PC-3 (cell line): Measurements from ENCODE around the gene PTPRF. TPM values are rescaled to one million over a fixed set of nuclear protein-coding genes. Genes with fewer than 3 reads are reported as not detected.
"Not testable (repeated sequence)": the region's sequence is repeated elsewhere in the genome, so short reads cannot be mapped to it uniquely, and the experiment has no call there.

Source experiments
- ATAC-seq: fragments of 200-7000 bp; cut with Tn5 transposase; 2 replicates; pipeline ENCODE4 v1.9.1; 2020; ENCODE audit warnings: mild to moderate bottlenecking, moderate library complexity
- BruUV-seq: library from RNA; stranded (reverse); fragments of 400-500 nt; replicated peaks from 2 replicates; lab custom pipeline; 2021; lab: Mats Ljungman, UMichigan
- CTCF ChIA-PET: fragments of 300-600 bp; sonication (Branson Sonifier 250); formaldehyde crosslinking; loops from one replicate; lab custom pipeline; 2022; ENCODE audit warnings: antibody characterized with exemption; lab: Charles Lee
- POLR2A ChIA-PET: fragments of 300-600 bp; sonication (Branson Sonifier 250); formaldehyde crosslinking; loops from one replicate; lab custom pipeline; 2022; ENCODE audit warnings: antibody characterized with exemption; ENCODE audit not compliant: unreplicated experiment; lab: Charles Lee
- DNase-seq: peaks from one replicate; pipeline ENCODE4 v3.0.0-alpha.2; 2015
- H2AFZ ChIP-seq: fragments of 300-600 bp; sonication (generic); 2 replicates; pipeline ENCODE4 v1.6.0; 2016; ENCODE audit warnings: antibody characterized with exemption, low read length
- H3F3A ChIP-seq: fragments of 300-600 bp; sonication (generic); one replicate; pipeline ENCODE4 v1.6.0; 2017; ENCODE audit warnings: antibody characterized with exemption, low read length, control low read depth, mild to moderate bottlenecking; ENCODE audit not compliant: unreplicated experiment
- H3K27ac ChIP-seq: fragments of 300-600 bp; sonication (generic); 2 replicates; pipeline ENCODE4 v1.5.1; 2016; ENCODE audit warnings: mild to moderate bottlenecking, low read length
- H3K27me3 ChIP-seq: fragments of 300-600 bp; sonication (generic); 2 replicates; pipeline ENCODE4 v1.6.1; 2016; ENCODE audit warnings: low read length, mixed read lengths
- H3K36me3 ChIP-seq: fragments of 300-600 bp; sonication (generic); 2 replicates; pipeline ENCODE4 v1.6.1; 2016; ENCODE audit warnings: low read depth, mixed run types, low read length, mixed read lengths
- H3K4me1 ChIP-seq: fragments of 300-600 bp; sonication (generic); 2 replicates; pipeline ENCODE4 v1.5.1; 2016; ENCODE audit warnings: low read length; ENCODE audit not compliant: insufficient read depth
- H3K4me2 ChIP-seq: fragments of 300-600 bp; sonication (generic); 2 replicates; pipeline ENCODE4 v1.6.0; 2016; ENCODE audit warnings: low read length
- H3K4me3 ChIP-seq: fragments of 300-600 bp; sonication (generic); 2 replicates; pipeline ENCODE4 v1.5.1; 2016; ENCODE audit warnings: mild to moderate bottlenecking, low read length, mixed read lengths
- H3K79me2 ChIP-seq: fragments of 300-600 bp; sonication (generic); 2 replicates; pipeline ENCODE4 v1.6.1; 2017; ENCODE audit warnings: low read length, mixed read lengths
- H3K9ac ChIP-seq: fragments of 300-600 bp; sonication (generic); 2 replicates; pipeline ENCODE4 v1.6.0; 2016; ENCODE audit warnings: mild to moderate bottlenecking, low read length
- H3K9me2 ChIP-seq: fragments of 300-600 bp; sonication (generic); replicated peaks from 2 replicates; pipeline ENCODE4 v1.6.1; 2016; ENCODE audit warnings: mixed run types, low read length, mixed read lengths
- H3K9me3 ChIP-seq: fragments of 300-600 bp; sonication (generic); 2 replicates; pipeline ENCODE4 v1.6.1; 2016; ENCODE audit warnings: low read length, mixed read lengths
- H4K20me1 ChIP-seq: fragments of 300-600 bp; sonication (generic); 2 replicates; pipeline ENCODE4 v1.6.1; 2016; ENCODE audit warnings: low read length, mixed read lengths
- EZH2 ChIP-seq: fragments of 300-600 bp; sonication (generic); IDR thresholded peaks from one replicate; pipeline ENCODE4 v1.6.1; 2017; ENCODE audit warnings: antibody characterized with exemption, mild to moderate bottlenecking, low read length; ENCODE audit not compliant: unreplicated experiment
- EZH2phosphoT487 ChIP-seq: fragments of 300-600 bp; sonication (generic); IDR thresholded peaks from 2 replicates; pipeline ENCODE4 v1.6.1; 2018; ENCODE audit warnings: mild to moderate bottlenecking, antibody characterized with exemption, low read length, borderline replicate concordance
- intact Hi-C: fragments of 100-400 bp; cut with micrococcal nuclease; formaldehyde crosslinking; loops from 2 replicates; pipeline ENCODE4 v1.9.0; 2023
- total RNA-seq: library from RNA; depleted of rRNA; stranded (reverse); fragments of >200 nt; gene quantifications from 2 replicates; pipeline ENCODE4 v1.2.3, GENCODE V29; 2014
- TF ChIP-seq, protein P1 (sequence below): fragments of 300-600 bp; sonication (generic); conservative IDR thresholded peaks from 2 replicates; pipeline ENCODE4 v1.5.1; 2017; ENCODE audit warnings: antibody characterized with exemption, low read depth, mild to moderate bottlenecking, low read length

Gene PTPRF
- total RNA-seq, 1 experiment from 2014 or later: 67.4 TPM

DNA sequence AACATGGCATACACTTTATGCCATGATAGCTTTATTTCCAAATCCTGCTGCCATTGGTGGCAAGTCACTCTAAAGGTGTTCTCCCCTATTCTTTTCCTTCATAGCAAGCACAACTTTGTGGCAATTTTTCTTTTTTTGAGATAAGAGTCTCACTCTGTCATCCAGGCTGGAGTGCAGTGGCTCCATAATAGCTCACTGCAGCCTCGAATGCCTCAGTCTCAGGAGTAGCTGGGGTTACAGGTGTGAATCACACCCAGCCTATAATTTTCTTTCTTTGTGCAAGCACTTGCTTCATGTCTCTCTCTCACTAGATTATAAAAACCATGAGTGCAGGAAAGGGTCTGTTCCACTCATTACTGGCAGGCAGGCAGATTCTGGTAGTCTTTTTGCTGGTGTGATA, 113.9 kb downstream of the PTPRF start:
- intact Hi-C loops: no loop called here
- Histone ChIP-seq H2AFZ (0 out of 2 replicates have a peak overlapping the region, but pooled peaks have one; percentile 18), H3F3A (no peaks in the 10 kb centered on the region), H3K36me3 (no peaks in the 10 kb centered on the region), H3K27ac (no peak overlapping the region), H3K27me3 (no peaks in the 10 kb centered on the region), H3K4me2 (no peak overlapping the region), H3K9ac (no peak overlapping the region), H3K79me2 (no peaks in the 10 kb centered on the region), H4K20me1 (no peaks in the 10 kb centered on the region), H3K4me3 (no peak overlapping the region), H3K4me1 (peaks cover 15% of the 10 kb centered on the region), H3K9me2 (no peaks in the 10 kb centered on the region), H3K9me3 (no peaks in the 10 kb centered on the region)
- no TSS peak for BruUV-seq
- TF ChIP-seq, protein P1, sequence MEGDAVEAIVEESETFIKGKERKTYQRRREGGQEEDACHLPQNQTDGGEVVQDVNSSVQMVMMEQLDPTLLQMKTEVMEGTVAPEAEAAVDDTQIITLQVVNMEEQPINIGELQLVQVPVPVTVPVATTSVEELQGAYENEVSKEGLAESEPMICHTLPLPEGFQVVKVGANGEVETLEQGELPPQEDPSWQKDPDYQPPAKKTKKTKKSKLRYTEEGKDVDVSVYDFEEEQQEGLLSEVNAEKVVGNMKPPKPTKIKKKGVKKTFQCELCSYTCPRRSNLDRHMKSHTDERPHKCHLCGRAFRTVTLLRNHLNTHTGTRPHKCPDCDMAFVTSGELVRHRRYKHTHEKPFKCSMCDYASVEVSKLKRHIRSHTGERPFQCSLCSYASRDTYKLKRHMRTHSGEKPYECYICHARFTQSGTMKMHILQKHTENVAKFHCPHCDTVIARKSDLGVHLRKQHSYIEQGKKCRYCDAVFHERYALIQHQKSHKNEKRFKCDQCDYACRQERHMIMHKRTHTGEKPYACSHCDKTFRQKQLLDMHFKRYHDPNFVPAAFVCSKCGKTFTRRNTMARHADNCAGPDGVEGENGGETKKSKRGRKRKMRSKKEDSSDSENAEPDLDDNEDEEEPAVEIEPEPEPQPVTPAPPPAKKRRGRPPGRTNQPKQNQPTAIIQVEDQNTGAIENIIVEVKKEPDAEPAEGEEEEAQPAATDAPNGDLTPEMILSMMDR: no peak
- TF ChIP-seq EZH2 (no peak), EZH2phosphoT487 (no peak)
- ATAC-seq (no peak), DNase-seq (no peak)
- ChIA-PET CTCF (no interaction called here), POLR2A (no interaction called here)

DNA sequence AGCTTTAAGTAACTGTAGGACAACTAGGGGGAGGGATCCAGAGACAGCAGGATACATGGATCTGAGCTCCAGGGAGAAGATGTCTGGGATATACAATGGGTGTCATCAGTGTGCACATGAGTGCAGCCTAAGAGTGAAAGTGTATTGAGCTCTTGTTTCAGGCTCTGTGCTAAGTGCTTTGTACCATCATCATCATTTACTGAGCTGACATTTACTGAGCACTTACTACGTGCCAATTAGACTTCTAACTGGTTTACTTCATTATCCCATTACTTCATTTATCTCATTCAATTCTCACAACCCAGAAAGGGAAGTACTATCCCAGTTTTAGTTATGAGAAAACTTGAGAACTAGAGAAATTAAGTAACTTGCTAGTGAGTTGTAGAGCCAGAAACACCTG, 114.8 kb downstream of the PTPRF start:
- Histone ChIP-seq H3K79me2 (peaks cover 2% of the 10 kb centered on the region), H3K4me2 (no peak overlapping the region), H2AFZ (no peak overlapping the region), H3K9ac (no peak overlapping the region), H3K9me2 (no peaks in the 10 kb centered on the region), H3K27ac (no peak overlapping the region), H3F3A (no peaks in the 10 kb centered on the region), H3K36me3 (no peaks in the 10 kb centered on the region), H3K4me1 (peaks cover 15% of the 10 kb centered on the region), H4K20me1 (no peaks in the 10 kb centered on the region), H3K27me3 (no peaks in the 10 kb centered on the region), H3K9me3 (no peaks in the 10 kb centered on the region), H3K4me3 (no peak overlapping the region)
- intact Hi-C loops: no loop called here
- BruUV-seq: no TSS peak
- TF ChIP-seq EZH2 (no peak), EZH2phosphoT487 (no peak)
- TF ChIP-seq, protein P1: no peak
- CTCF ChIA-PET: no interaction called here
- no peak for DNase-seq
- no peak for ATAC-seq
- POLR2A ChIA-PET: interaction anchor here (0.5 kb wide), 1 partner anchor 661 kb away, joined by 3 read pairs; no protein-coding TSS in a partner anchor

DNA sequence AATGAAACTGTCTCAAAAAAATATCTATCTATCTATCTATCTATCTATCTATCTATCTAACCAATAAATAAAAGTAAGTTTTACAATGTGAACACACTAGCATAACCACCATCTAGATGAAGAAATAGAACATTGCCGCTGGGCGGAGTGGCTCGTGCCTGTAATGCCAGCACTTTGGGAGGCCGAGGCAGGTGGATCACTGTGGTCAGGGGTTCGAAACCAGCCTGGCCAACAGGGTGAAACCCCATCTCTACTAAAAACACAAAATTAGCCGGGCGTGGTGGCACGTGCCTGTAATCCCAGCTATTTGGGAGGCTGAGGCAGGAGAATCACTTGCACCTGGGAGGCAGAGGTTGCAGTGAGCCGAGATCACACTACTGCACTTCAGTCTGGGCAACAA, 116.6 kb downstream of the PTPRF start:
- CTCF ChIA-PET, H3K4me2 ChIP-seq, H2AFZ ChIP-seq, H3K9ac ChIP-seq, DNase-seq, H3K9me2 ChIP-seq, BruUV-seq, POLR2A ChIA-PET, intact Hi-C loops, H3K4me3 ChIP-seq, H3F3A ChIP-seq, H3K36me3 ChIP-seq, H3K9me3 ChIP-seq, H3K27me3 ChIP-seq, H3K27ac ChIP-seq, H4K20me1 ChIP-seq, ATAC-seq: not testable (repeated sequence)
- peaks cover 23% of the 10 kb centered on the region for H3K4me1 ChIP-seq
- H3K79me2 ChIP-seq: peaks cover 20% of the 10 kb centered on the region
